Measurements from ENCODE around the gene SLC39A11.
A peak's percentile ranks its signal among the peaks of the same experiment; 100 is the strongest.
"Not testable (repeated sequence)": the region's sequence is repeated elsewhere in the genome, so short reads cannot be mapped to it uniquely, and the experiment has no call there.

SLC39A11 gene

DNA sequence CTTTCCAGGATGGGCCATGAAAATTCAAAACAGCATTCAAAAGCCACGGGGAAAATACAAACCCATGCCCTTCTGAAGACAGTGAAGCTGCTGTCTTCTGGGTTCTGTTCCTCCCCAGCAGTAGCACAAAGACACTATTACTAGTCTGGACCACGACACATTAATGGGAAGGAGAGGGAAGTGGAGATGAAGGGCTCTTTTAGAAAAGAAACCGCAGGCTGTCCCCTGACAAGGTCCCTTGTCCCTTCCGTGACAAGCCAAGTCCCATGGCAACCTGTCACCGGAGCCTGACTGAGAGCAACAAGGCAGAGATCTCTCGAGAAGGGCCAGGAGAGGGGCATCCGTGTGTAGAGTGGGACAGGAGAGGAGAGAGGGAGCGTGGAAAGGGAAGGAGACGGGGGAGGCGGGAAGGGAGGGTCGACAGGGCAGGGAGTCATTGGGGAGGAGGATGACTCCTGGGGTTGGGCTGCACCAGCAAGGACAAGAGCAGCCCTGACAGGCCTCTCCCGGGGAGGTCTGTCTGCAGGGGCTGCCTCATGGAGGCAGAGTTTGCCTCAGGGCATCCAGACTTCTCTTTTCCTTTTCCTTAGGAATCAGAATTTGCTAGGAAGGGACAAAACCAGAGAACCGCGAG, 436.2 kb downstream of the SLC39A11 start:
- no peak for DNase-seq (ENCODE audit: low spot score)

DNA sequence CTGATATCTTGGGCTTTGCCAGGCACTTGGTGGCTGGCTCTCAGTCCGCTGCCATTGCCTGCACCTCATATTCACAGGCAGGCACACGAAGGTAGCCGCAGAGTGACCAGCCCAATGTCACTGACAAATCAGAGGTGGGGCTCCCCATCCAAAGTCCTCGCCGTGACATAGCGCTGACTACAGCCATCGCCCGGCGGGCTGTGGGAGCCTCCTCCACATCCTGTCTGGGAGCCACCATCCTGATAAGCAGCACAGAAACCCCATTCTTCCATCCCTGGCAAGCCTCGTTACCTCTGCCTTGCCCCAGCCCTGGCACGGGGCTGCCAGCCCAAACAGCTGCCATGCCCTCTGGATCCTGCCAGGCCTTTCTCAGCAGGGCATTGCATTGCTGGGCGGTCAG, 437.8 kb downstream of the SLC39A11 start:
- DNase-seq (ENCODE audit: low spot score) = no peak

DNA sequence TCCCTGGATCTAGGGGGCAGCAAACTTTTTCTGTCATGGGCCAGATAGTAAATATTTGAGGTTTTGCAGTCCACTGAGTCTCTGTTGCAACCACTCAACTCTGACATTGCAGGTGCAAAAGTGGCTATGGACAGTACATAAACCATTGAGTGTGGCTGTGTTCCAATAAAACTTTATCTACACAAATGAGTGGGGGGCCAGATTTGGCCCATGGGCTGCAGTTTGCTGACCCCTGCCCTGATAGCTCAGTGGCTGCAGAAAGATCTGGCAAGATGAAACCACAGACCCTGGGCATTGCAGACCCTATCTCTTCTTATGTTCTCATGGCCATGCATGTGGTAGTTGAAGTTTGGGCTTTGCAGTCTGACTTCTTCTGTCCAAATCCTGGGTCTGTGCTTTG, 440.5 kb downstream of the SLC39A11 start:
- no peak for DNase-seq (ENCODE audit: low spot score)

DNA sequence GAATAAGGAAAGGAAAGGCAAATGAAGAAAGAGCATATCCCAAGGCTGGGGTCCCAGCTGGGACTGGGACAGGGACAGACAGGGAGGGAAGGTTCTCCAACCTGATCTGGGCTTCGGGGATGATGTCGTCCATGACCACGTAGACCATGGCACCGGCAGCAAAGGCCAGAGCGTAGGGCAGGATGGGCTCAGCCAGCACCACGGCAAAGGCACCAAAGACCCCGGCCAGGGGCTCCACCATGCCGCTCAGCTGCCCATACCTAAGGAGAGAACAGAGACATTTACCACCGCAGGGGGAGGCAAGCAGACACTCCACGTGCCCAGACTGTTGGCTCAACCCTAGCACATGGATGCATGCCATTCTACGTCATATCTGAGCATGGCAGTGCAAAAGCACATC, 443.8 kb downstream of the SLC39A11 start:
- no peak for DNase-seq (ENCODE audit: low spot score)

DNA sequence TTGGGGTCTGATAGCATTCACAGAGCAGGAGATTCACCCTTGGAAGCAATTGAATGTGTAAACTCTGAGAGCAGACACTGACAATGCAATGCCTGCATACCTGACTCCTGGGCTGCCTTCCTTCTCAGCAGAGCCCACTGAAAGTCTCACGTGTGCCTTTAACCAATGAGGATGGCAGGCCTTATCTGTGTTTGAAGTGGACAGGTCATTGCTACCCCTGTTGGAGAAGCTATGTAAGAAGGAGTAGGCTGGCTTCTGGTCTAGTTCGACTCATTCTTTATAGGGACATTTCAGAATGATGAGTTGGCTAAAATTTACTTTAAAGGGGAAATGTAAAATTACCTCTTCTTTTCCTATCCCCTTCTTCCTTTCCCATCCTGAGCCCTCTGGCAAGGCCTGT, 446.3 kb downstream of the SLC39A11 start:
- no peak for DNase-seq (ENCODE audit: low spot score)

DNA sequence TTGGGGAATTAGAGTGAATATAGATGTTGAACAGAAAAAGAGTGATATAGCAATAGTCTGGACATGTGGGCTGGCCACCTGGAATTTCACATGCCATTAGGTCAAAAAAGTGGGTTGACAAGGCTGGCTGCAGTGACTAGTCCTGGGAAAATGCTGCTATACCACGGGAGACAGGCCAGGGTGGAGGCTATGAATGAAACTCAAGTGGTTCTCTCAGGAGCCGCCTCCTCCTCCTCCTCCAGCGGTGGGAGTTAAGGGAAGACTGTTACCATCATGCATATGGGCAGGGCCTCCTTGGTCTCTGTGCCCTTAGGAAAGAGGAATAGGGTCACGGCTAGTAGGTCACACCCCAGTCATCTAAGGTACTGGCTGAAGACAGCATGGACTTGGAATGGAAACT, 448.0 kb downstream of the SLC39A11 start:
- DNase-seq (ENCODE audit: low spot score) = no peak

DNA sequence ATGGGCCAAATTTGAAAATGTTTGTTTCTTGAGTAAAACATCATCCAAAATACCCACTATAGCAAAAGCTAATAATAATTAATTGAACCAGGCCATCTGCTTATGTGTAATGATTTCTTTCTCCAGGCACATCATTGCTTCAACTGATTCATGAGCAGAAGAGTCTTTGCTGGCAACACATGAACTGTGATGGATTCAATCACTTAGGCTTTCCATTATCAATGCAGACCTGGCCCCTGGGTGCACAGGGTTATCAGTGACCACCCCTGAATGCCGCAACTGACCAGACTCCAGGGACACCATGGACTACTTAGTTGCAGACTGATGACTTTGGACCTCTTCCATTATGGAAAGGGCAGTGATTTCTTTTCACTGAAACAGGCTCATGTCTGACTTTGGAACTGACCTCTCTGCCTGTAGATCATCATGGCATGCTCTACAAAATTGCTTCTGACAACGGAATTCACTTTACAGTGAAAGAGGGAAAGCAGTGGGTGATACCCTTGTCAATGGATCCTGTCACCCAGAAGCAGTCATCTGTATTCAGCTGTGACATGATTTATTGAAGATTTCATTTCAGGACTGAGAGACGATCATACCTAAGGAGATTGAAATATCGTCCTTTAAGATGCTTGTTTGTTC, 448.8 kb downstream of the SLC39A11 start:
- no peak for DNase-seq (ENCODE audit: low spot score)

DNA sequence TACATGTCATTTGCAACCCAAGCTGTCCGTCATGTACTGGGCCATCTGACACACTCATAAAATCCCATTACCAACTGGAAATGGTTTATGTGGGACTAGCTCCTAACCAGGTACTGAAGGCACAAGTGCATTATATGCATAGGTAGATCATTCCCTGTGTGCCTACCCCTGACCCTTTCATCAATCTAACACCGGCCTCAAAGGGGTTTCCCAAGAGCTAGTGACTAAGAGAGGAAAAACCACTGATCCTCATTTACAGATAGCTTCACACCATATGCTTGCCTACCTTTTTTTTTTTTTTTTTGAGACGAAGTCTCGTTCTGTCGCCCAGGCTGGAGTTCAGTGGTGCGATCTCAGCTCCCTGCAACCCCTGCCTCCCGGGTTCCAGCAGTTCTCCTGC, 449.8 kb downstream of the SLC39A11 start:
- no peak for DNase-seq (ENCODE audit: low spot score)

DNA sequence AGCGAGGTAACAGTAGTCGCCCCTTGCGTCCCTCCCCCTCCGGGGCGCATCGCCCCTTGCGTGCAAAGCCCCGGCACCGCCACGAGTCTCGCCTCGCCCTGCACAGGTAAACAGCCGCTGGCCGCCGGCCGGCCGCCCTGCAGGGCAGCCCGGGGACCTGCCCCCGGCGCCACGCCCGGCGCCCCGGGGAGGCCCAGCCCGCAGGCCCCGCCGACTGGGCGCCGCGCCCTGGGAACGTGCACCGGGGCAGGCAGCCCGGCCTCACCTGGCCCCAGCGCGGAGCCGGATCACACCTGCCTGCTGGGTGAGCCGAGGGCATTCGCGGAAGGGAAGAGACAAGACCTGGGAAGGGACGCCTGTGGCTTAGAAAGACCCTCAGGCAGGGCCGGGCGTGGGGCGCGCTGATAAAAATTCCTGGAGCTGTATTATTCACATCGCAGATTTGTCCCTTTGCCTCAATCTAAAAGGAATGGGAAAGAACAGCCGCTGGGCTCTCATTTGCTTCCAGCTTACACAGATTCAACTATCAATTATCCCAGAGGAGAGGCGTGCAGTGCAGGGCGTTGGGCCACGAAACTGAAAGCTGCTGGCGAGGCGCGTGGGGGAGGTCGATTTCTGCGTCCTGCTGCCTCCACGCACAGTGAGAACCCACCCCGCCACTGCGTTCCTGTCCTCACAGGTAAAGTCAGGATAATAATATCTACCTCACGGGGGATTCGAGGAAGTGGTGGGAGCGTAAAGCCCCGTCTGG, 451.9 kb downstream of the SLC39A11 start:
- no peak for DNase-seq (ENCODE audit: low spot score)

DNA sequence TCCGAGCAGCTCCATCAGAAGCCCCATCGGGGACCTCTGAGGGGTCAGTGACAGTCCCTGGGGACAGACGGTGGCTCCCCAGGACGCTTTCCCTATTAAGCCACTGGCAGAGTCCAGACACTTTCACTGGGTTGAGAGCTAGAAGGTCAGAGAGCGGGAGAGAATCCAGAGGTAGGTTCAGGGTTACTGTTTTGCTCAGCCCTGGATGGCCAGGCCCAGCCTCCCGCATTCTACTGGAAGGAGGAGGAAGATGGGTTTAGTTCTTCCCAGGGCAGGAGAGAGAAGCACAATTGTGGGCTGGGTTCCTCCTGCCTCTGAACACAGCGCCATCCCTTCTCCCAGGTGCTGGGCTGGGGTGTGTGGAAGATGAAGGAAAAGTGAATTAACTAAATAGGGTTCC, 452.8 kb downstream of the SLC39A11 start:
- no peak for DNase-seq (ENCODE audit: low spot score)

DNA sequence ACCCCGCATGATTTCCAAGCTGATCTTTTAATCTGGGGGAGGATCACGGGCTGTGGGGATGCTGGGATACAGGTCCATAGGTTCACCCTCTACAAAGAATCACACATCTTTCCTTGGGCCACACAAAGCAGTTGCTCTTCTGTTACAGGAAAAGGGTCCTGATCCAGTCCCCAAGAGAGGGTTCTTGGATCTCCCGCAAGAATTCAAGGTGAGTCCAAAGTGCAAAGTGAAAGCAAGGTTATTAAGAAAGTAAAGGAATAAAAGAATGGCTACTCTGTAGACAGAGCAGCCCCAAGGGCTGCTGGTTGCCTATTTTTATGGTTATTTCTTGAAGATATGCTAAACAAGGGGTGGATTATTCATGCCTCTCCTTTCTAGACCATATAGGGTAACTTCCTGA, 453.6 kb downstream of the SLC39A11 start:
- not testable (repeated sequence) for DNase-seq (ENCODE audit: low spot score)

DNA sequence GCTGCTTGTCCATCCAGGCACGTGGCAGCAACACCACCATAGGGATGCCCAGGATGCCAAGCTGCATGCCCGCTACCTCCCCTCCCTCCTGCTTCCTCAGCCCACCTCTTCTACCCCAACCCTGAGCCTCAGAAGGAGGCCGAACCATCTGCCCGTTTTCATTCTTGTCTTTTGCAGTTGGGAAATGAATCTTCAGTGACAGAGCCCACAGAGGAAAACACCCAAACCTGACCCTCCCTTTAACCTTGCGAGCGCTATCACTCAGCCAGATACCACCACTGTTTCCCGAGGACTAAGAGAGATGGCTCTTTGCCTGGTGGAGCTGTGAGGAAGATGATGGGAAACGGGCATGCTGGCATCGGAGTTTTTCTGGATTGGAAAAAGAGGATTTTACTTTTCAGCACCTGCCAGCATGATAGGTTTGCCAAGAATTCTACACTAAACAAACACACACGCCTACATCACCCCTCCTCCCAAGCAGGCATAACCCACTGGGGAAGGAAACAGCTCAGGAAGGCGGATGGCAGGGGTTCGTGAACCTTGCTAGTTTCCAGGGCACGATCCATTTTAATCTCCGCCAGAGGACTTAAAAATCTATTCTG, 457.4 kb downstream of the SLC39A11 start:
- no peak for DNase-seq (ENCODE audit: low spot score)

DNA sequence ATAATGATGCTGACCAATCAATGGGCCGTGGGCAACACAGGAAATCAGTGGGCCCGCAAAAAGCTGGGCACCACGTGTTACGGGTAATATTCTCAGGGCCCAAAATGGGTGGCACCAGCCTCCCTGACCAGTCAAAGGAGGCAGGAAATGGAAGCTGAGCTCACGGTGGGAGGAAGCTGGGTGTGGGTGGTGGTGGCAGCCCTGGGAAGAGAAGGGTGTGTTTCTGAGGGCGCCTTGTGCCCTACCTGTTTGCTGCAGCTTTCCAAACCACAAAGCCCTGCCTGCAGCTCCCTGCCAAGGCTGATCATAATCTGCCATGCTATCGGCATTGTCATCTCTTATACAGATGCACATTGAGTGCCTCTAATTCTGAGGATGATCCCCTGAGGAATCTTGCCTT, 457.9 kb downstream of the SLC39A11 start:
- peak; percentile 6 for DNase-seq (ENCODE audit: low spot score)

DNA sequence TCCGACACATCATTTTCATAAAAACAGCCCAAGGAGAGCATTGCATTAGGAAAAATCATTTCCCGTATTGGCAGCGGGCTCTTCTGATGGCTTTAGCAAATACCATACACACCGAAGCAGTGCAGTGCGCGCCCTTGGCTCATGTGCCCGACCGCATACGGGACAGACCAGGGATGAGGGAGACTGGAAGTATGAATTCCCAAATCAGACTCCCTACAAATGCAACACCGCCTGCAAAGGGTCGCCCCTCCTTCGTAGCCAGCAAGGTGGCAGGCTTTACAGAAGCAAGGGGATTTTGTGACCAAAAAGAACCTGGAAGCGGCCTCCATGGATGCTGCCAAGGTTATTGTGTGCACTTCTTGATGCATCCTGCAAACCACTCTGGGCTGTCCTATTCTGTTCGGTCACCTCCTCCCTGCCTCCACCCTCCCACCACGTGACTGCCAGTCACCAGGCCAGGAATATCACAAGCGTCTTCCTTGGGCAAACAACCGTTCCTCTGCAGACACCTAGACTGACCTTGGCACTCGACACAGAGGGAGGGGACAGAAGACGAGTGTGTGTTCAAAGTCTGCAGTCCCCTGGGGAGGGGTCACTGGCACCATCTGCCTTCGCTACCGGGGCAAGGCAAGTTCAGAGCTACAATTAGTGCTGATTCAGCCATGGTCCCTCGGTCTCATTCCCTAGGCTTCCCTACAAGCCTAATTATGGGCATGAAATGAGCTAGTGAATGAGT, 460.4 kb downstream of the SLC39A11 start:
- no peak for DNase-seq (ENCODE audit: low spot score)

DNA sequence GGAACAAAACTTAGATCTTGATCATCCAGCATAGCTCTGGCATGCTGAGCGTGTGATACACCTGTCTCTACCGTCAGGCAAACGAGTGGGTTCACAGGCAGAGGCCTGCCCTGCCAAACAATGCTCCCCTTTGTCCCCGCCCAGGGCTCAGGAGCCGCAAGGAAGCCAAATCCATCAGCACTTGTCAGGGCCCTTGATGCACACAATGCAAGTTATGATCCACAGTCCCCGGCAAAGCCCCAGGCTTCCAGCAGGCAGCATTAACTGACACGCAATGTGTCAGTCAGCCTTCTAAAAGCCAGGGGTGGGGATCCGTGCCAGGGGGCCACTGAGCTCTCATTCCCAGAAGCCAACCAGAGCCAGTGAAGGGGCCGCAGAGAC, 460.9 kb downstream of the SLC39A11 start:
- no peak for DNase-seq (ENCODE audit: low spot score)

DNA sequence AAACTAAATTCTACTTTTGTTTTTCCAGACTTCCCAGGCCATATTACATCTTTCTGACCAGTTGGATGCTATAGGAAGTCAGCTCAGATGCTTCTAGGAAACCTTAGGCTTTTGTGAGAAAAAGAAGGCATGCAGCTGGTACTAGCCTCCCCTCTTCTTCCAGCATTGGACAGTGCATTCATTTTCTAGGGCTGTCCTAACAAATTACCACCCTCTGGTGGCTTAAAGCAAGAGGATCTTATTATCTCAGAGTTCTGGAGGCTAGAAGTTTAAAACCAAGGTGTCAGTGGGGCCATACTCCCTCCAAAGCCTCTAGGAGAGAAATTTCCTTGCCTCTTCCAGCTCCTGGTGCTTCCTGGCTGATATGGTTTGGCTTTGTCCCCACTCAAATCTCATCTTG, 467.8 kb downstream of the SLC39A11 start:
- DNase-seq (ENCODE audit: low spot score) = no peak

DNA sequence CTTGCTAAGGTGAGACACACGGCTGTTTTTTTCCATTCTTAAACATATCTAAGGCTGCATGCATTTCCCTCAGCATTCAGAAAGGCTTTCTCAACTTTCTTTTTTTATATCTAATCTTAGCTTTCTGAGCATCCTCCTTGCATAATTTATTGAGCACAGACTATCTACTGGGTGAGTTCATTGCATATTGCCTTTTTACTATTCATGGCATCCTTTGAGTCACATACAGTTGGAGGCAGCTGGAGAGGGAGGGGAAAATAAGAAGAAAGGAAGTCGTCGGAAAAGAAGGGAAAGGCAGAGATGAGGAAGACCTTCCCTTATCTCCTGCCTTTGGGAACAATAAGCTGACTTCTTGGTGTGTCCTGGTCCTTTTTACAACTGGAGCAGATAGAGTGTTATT, 468.3 kb downstream of the SLC39A11 start:
- DNase-seq (ENCODE audit: low spot score) = no peak

DNA sequence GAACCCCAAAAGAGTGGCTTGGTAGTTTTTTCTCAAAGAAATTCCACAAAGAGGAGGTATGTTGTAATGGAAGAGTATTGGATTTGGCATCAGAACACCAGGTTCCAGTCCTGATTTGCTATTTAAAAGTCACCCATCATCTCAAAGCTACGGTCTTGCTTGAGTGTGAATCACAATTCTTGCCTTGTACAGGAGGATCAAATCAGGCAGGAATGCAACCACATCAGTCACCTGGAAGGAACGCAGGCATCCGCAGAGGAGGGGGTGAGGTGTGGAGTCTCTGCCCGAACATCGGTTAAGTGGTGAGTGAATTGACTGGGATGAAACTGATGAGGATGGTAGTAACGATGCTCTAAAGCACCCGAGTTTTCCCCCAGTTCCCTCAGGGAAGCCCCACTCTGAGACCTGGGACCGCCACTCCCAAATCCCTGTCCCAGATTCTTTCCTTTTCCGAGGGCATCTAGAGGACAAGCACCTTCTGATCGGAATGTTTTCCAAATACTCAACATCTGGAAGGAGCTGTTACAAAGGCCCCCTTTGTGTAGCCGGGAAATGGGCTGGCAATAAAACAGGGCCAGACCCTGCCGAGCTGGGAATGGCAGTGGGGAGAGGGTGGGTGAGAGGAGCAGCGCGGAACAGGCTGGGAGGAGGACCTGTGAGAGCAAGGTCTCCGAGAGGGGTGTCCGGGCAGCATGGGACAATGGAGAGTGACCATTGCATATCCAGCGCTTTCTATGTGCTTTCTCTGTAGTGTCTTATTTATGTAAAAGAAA, 469.6 kb downstream of the SLC39A11 start:
- DNase-seq (ENCODE audit: low spot score) = no peak

DNA sequence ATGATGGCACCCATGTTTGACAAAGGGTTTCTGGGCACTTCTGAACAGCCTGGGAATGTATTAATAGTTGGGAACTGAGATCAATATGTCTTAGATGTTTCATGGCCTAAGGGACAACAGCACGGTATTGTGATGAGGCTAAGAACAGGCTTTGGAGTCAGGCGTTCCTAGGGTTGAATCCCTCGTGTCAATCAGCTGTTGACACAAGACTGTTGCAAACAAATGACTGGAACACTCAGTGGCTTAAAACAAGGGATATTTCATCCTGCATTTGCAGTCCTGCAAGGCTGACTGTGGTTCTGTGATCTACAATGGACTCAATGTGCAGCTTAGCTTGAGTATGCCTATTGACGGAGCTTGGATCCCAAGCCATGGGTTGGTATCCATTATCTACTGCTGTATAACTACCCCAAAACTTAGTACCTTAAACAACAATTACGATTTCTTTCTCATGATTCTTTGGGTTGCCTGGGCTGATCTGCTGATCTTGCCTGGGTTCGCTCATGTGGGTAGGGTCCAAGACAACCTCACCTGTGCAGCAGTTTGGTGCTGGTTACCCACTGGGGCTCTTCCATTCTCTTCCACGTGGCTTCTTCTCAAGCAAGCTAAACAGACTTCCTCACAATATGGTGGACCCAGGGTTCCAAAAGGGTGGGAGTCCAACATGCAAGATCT, 472.4 kb downstream of the SLC39A11 start:
- no peak for DNase-seq (ENCODE audit: low spot score)

DNA sequence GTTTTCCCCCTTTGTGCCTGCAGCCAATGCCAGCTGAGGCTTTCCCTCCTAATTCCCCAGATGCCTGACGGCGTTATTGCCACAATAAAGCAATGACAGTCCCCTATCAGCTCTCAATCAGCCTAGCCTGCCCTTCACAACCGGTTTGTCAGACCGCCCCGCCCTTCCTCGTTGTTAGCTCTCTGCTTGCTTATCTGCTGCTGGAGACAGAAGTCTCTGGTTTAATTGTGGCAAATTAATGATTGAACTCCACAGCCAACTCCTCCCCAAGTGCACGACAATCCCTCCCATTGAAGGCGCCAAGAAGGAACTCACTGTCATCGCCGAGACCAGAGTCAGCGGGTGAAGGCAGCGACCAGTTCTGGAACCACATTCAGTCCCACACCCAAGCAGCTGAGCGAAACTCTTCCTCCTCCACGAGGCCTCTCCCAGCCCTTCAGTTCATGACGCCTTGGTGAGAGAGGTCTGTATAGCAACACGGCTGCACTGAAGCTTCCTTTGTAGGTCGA, 474.4 kb downstream of the SLC39A11 start:
- peak; percentile 39 for DNase-seq (ENCODE audit: low spot score)

DNA sequence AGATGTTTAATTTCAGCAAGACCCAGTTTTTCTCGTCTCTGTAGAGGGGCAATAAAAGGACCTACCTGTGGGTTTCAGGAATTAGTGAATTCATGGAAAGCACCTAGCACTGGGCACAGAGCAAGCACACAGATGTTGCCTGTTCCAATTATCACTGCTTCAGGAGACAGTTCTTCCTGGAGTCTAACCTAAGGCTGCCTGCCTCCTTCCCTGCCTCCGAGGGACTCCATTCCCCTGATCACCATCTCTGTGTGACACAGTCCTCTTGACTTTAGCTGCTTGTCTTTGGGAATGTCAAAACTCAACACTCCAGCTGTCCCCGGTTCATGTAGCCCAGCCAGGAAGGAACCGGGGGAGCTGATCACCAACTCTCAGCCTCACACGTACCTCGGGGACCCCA, 474.9 kb downstream of the SLC39A11 start:
- DNase-seq (ENCODE audit: low spot score) = no peak
